Tibial artery (tissue), 4 donors: ENCODE measurements around the gene TAF3.

Experiments
- DNase-seq, 2 donors: peaks; one replicate each; pipeline ENCODE4 v3.0.0-alpha.2; 2019
- H3K27ac ChIP-seq, 2 donors: fragments of 200-600 bp; sonication (generic) in 1 of 2; 1 replicate in 1 of 2; 2 replicates in 1 of 2; pipeline ENCODE4 v1.5.1; 2018 to 2019; ENCODE audit warnings: mild to moderate bottlenecking in 1 of 2
- H3K27me3 ChIP-seq, 2 donors: fragments of 200-600 bp; sonication (generic) in 1 of 2; one replicate each; pipeline versions ENCODE4 v1.5.1 to v1.6.0; 2016 to 2019
- H3K36me3 ChIP-seq, 3 donors: fragments of 200-600 bp; sonication (generic) in 2 of 3; one replicate each; pipeline ENCODE4 v1.5.1; 2016 to 2019; ENCODE audit warnings: mild to moderate bottlenecking in 2 of 3
- H3K4me1 ChIP-seq, 4 donors: fragments of 200-600 bp; sonication (generic) in 2 of 4; 1 replicate in 3 of 4; 2 replicates in 1 of 4; pipeline ENCODE4 v1.5.1; 2016 to 2019
- H3K4me3 ChIP-seq, 2 donors: fragments of 200-600 bp; sonication (generic) in 1 of 2; 1 replicate in 1 of 2; 2 replicates in 1 of 2; pipeline ENCODE4 v1.5.1; 2018 to 2019; ENCODE audit warnings: mild to moderate bottlenecking in 2 of 2
- H3K9me3 ChIP-seq, 3 donors: fragments of 200-600 bp; sonication (generic) in 1 of 3; one replicate each; pipeline ENCODE4 v1.5.1; 2016 to 2019
- CTCF ChIP-seq, 2 experiments: fragments of 200-600 bp in 1 of 2; fragments of 450-650 bp in 1 of 2; IDR thresholded peaks; one replicate each; pipeline ENCODE4 v1.5.1; 2017 to 2019; ENCODE audit warnings: antibody characterized with exemption in 2 of 2, mild to moderate bottlenecking in 1 of 2, moderate library complexity in 1 of 2
- intact Hi-C: fragments of 100-400 bp; cut with DNase I; formaldehyde crosslinking; loops from one replicate; pipeline ENCODE4 v1.15.0; 2023; ENCODE audit warnings: low total_unique reads

TAF3 gene

GRCh38 chr10:8052341-8052955 is 234.1 kb downstream of the TAF3 start:
- TF ChIP-seq CTCF (IDR thresholded peaks at IDR 0.05) = no peak
- Histone ChIP-seq H3K9me3 (no peaks in the 10 kb centered on the region), H3K36me3 (no peaks in the 10 kb centered on the region), H3K4me3 (no peak overlapping the region), H3K4me1 (peaks cover 0 to 76% (median 68%) of the 10 kb centered on the region in 4 donors), H3K27me3 (peaks cover 9 to 99% of the 10 kb centered on the region in 2 donors), H3K27ac (no peak overlapping the region)
- intact Hi-C loops = no loop called here
- no peak for DNase-seq

GRCh38 chr10:8052956-8053445 is 234.7 kb downstream of the TAF3 start:
- Histone ChIP-seq H3K36me3 (no peaks in the 10 kb centered on the region), H3K4me3 (peak overlapping the region; percentile 37 to 46), H3K27me3 (peaks cover 9 to 99% of the 10 kb centered on the region in 2 donors), H3K4me1 (peaks cover 0 to 76% (median 68%) of the 10 kb centered on the region in 4 donors), H3K9me3 (no peaks in the 10 kb centered on the region), H3K27ac (no peak overlapping the region)
- peak; percentile 43 to 47 for TF ChIP-seq CTCF (IDR thresholded peaks at IDR 0.05)
- no peak for DNase-seq
- intact Hi-C loops = no loop called here

GRCh38 chr10:8053446-8054243 is 235.3 kb downstream of the TAF3 start:
- peak overlapping the region; percentile 37 to 46 for H3K4me3 ChIP-seq
- H3K9me3 ChIP-seq = no peaks in the 10 kb centered on the region
- peak; percentile 52 to 64 for DNase-seq
- intact Hi-C loops = no loop called here
- peaks cover 0 to 73% (median 66%) of the 10 kb centered on the region in 4 donors for H3K4me1 ChIP-seq
- no peak overlapping the region for H3K27ac ChIP-seq
- peaks cover 9 to 99% of the 10 kb centered on the region in 2 donors for H3K27me3 ChIP-seq
- no peak for TF ChIP-seq CTCF (IDR thresholded peaks at IDR 0.05)
- H3K36me3 ChIP-seq = no peaks in the 10 kb centered on the region

GRCh38 chr10:8054244-8054493 is 235.9 kb downstream of the TAF3 start:
- intact Hi-C loops = no loop called here
- no peak for DNase-seq
- Histone ChIP-seq H3K36me3 (no peaks in the 10 kb centered on the region), H3K27me3 (peaks cover 9 to 99% of the 10 kb centered on the region in 2 donors), H3K9me3 (no peaks in the 10 kb centered on the region), H3K27ac (no peak overlapping the region), H3K4me1 (peaks cover 0 to 68% (median 62%) of the 10 kb centered on the region in 4 donors), H3K4me3 (peak overlapping the region; percentile 37 to 46)
- TF ChIP-seq CTCF (IDR thresholded peaks at IDR 0.05) = no peak

- H3K36me3 ChIP-seq = no peaks in the 10 kb centered on the region
- no peak for TF ChIP-seq CTCF (IDR thresholded peaks at IDR 0.05)
- H3K27ac ChIP-seq = no peak within 1 kb of the TSS
- peak within 1 kb of the TSS; percentile 37 to 46 for H3K4me3 ChIP-seq
- no peaks in the 10 kb centered on the region for H3K9me3 ChIP-seq
- peaks cover 0 to 62% (median 57%) of the 10 kb centered on the region in 4 donors for H3K4me1 ChIP-seq
- peak in 1 of 2 donors; percentile 38 for DNase-seq
- intact Hi-C loops = no loop called here
- peaks cover 5 to 97% of the 10 kb centered on the region in 2 donors for H3K27me3 ChIP-seq
Measured at GRCh38 chr10:8054494-8055407, 236.4 kb downstream of the TAF3 start, which contains the start of gene GATA3. Gene GATA3, plus strand, starts transcription at chr10:8054688. Its CDS starts 968 bp downstream, at chr10:8055656.
